Keratinocyte (primary cell): ENCODE measurements around the gene DIP2C. TPM values are rescaled to one million over a fixed set of nuclear protein-coding genes. Genes with fewer than 3 reads are reported as not detected.

Experiments
- DNase-seq: peaks from one replicate; pipeline ENCODE4 v3.0.0-alpha.2; 2011; ENCODE audit warnings: low read depth, missing footprints, low spot score
- FAIRE-seq: peaks from 2 replicates; lab custom pipeline; 2011; peaks lifted over from hg19 to GRCh38; lab: Jason Lieb, UNC
- H2AFZ ChIP-seq: 2 replicates; pipeline ENCODE4 v1.6.0; 2012; ENCODE audit warnings: low read length, control low read depth, inconsistent platforms; ENCODE audit not compliant: control insufficient read depth
- H3K27ac ChIP-seq: 2 replicates; pipeline ENCODE4 v1.5.1; 2011; ENCODE audit warnings: low read length; ENCODE audit not compliant: control insufficient read depth, insufficient read depth
- H3K27me3 ChIP-seq: 3 replicates; pipeline ENCODE4 v1.6.0; 2011; ENCODE audit warnings: low read length; ENCODE audit not compliant: control insufficient read depth, insufficient read depth; ENCODE audit errors: extremely low read depth
- H3K36me3 ChIP-seq, 2 experiments: 2 replicates in 1 of 2; 3 replicates in 1 of 2; pipeline ENCODE4 v1.5.1; 2011; ENCODE audit warnings: low read length in 2 of 2, mild to moderate bottlenecking in 1 of 2; ENCODE audit not compliant: control insufficient read depth in 2 of 2, insufficient read depth in 2 of 2; ENCODE audit errors: extremely low read depth in 1 of 2
- H3K4me1 ChIP-seq: 3 replicates; pipeline ENCODE4 v1.5.1; 2011; ENCODE audit warnings: low read length; ENCODE audit not compliant: control insufficient read depth, insufficient read depth; ENCODE audit errors: extremely low read depth
- H3K4me2 ChIP-seq: 3 replicates; pipeline ENCODE4 v1.6.0; 2011; ENCODE audit warnings: low read depth, low read length; ENCODE audit not compliant: control insufficient read depth, insufficient read depth; ENCODE audit errors: extremely low read depth
- H3K4me3 ChIP-seq, 3 experiments: fragments of 200-600 bp in 1 of 3; sonication (generic) in 1 of 3; 2 replicates in 2 of 3; 3 replicates in 1 of 3; pipeline ENCODE4 v1.5.1; 2011 to 2016; ENCODE audit warnings: low read length in 3 of 3, mild to moderate bottlenecking in 3 of 3, control low read depth in 2 of 3, inconsistent platforms in 1 of 3, low read depth in 1 of 3, mixed read lengths in 1 of 3, mixed run types in 1 of 3, moderate library complexity in 1 of 3; ENCODE audit not compliant: control insufficient read depth in 2 of 3, insufficient read depth in 2 of 3; ENCODE audit errors: extremely low read depth in 1 of 3
- H3K79me2 ChIP-seq: 2 replicates; pipeline ENCODE4 v1.6.0; 2012; ENCODE audit warnings: low read length; ENCODE audit not compliant: control insufficient read depth, insufficient read depth
- H3K9ac ChIP-seq: 3 replicates; pipeline ENCODE4 v1.6.0; 2011; ENCODE audit warnings: low read length; ENCODE audit not compliant: control insufficient read depth, insufficient read depth; ENCODE audit errors: extremely low read depth
- H3K9me1 ChIP-seq: 3 replicates; pipeline ENCODE4 v1.6.0; 2011; ENCODE audit warnings: low read length; ENCODE audit not compliant: control insufficient read depth, insufficient read depth; ENCODE audit errors: extremely low read depth
- H3K9me3 ChIP-seq: 2 replicates; pipeline ENCODE4 v1.5.1; 2012; ENCODE audit warnings: low read depth, low read length; ENCODE audit not compliant: control insufficient read depth
- H4K20me1 ChIP-seq: 3 replicates; pipeline ENCODE4 v1.6.0; 2011; ENCODE audit warnings: low read length; ENCODE audit not compliant: control insufficient read depth, insufficient read depth; ENCODE audit errors: extremely low read depth
- EZH2 ChIP-seq: IDR thresholded peaks from one replicate; pipeline ENCODE4 v1.6.1; 2012; ENCODE audit warnings: inconsistent platforms, mild to moderate bottlenecking, low read length, moderate library complexity
- dilution Hi-C: fragments of 300-500 bp; cut with MboI; formaldehyde crosslinking; loops from one replicate; pipeline ENCODE4 v1.7.0; 2020; ENCODE audit warnings: low sequenced_read_pairs; ENCODE audit not compliant: extremely low pct_ligation_motif_present
- polyA plus RNA-seq, 5 experiments: library from polyadenylated mRNA; depleted of rRNA in 3 of 5; stranded (reverse) in 3 of 5; stranded (forward) in 1 of 5; unstranded in 1 of 5; fragments of >200 nt; gene quantifications; 1 replicate in 1 of 5; 2 replicates in 3 of 5; 3 replicates in 1 of 5; pipeline versions ENCODE4 v1.2.1 to v1.2.3, GENCODE V29; 2011 to 2012; ENCODE audit warnings: missing spikeins in 2 of 5, low read depth in 1 of 5, low replicate concordance in 1 of 5
- TF ChIP-seq, protein P1 (sequence below), 3 experiments: IDR thresholded peaks in 1 of 3; conservative IDR thresholded peaks in 1 of 3; optimal IDR thresholded peaks in 1 of 3; 2 replicates in 2 of 3; 3 replicates in 1 of 3; pipeline versions ENCODE3 to v1.5.1; 2011; ENCODE audit warnings: low read length in 3 of 3, mild to moderate bottlenecking in 3 of 3, moderate library complexity in 2 of 3, control low read depth in 1 of 3, inconsistent platforms in 1 of 3; ENCODE audit not compliant: insufficient read depth in 2 of 3; ENCODE audit errors: extremely low read depth in 1 of 3

DIP2C gene
- polyA plus RNA-seq, 1 donor (not counting 4 experiments of a cell fraction or from before 2014, with no cell fraction given) = 1.3 TPM

DNA sequence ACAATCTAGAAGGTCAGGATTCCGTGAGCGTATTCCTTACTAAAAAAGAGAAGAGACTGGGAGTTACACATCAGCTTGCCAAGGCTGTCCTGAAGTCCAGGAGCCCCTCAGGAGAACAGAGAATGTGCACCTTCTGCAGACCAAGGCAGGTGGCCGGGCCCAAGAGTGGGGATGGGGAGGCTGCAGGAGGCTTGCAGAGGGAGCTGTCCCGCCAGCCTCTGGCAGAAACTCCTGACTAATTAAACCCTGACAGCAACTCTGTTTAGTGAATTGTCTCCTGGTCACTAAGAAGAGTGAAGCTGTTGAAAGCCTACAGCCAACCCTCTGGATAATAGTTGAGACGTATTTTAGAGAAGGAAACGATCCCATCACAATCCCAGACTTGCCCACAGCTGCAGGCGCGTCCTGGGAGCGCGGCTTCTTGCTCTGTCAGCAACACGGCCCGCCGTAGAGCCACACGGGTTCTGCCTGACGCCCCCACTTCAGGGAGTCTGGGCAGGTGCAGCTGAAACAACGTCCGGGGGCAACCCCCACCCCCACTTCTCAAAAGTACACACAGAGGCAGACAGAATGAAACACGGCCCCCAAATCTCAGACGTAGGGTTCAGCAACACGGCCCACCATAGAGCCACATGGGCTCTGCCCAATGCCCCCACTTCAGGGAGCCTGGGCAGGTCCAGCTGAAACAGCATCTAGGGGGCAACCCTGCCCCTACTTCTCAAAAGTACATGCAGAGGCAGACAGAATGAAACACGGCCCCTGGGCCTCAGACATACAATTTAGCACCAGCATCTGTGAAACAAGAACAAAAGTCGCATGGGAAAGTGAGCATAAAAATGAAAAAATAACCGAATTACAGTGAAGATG lies 45.2 kb downstream of the DIP2C start:
- Histone ChIP-seq H2AFZ (no peak overlapping the region), H3K9me1 (no peaks in the 10 kb centered on the region), H3K9ac (no peak overlapping the region), H4K20me1 (no peaks in the 10 kb centered on the region), H3K4me1 (no peaks in the 10 kb centered on the region), H3K36me3 (no peaks in the 10 kb centered on the region), H3K4me2 (no peak overlapping the region), H3K4me3 (no peak overlapping the region), H3K27ac (no peak overlapping the region), H3K9me3 (peaks cover 7% of the 10 kb centered on the region), H3K27me3 (no peaks in the 10 kb centered on the region), H3K79me2 (no peaks in the 10 kb centered on the region)
- TF ChIP-seq, protein P1, sequence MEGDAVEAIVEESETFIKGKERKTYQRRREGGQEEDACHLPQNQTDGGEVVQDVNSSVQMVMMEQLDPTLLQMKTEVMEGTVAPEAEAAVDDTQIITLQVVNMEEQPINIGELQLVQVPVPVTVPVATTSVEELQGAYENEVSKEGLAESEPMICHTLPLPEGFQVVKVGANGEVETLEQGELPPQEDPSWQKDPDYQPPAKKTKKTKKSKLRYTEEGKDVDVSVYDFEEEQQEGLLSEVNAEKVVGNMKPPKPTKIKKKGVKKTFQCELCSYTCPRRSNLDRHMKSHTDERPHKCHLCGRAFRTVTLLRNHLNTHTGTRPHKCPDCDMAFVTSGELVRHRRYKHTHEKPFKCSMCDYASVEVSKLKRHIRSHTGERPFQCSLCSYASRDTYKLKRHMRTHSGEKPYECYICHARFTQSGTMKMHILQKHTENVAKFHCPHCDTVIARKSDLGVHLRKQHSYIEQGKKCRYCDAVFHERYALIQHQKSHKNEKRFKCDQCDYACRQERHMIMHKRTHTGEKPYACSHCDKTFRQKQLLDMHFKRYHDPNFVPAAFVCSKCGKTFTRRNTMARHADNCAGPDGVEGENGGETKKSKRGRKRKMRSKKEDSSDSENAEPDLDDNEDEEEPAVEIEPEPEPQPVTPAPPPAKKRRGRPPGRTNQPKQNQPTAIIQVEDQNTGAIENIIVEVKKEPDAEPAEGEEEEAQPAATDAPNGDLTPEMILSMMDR (optimal IDR thresholded peaks at IDR 0.05 in 1 of 3, IDR thresholded peaks at IDR 0.05 in 1 of 3, conservative IDR thresholded peaks at IDR 0.05 in 1 of 3; ENCODE audit: extremely low read depth in 1 of 3, insufficient read depth in 2 of 3, low read length in 3 of 3) = no peak
- TF ChIP-seq EZH2 = no peak
- dilution Hi-C loops = no loop called here
- FAIRE-seq (no peak), DNase-seq (no peak)

DNA sequence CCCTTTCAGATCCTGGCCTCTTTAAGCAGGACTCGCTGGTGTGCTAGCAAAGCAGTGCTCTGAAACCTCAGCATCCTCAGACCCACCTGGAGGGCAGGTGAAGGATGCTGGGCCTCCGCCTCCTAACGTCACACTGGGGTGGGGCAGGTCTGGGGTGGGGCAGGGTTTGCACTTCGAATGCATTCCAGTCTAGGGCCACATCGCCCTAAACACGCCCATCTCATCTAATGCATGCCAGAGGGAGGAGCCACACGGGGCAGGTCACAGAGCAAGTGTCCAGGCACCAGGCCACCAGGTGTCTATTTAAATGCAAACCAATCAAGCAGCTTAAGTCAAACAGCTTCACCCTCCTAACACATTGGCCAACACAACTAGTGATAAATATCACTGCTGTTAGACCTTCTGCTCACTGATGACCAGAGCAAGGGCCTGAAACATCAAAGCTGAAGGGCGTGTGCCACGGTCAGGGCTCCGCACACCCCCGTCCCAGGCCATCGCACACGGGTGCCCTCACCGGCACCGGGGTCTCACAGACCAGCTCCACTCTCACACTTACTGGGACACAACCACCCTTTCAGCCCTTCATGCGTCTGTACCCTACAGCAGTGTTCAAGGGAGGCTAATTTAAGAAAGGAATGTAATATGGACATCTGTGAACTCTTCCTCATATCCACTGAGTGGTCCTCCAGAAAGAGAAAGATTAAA lies 47.1 kb downstream of the DIP2C start:
- no peak for FAIRE-seq
- DNase-seq = no peak
- no peak overlapping the region for H3K27ac ChIP-seq
- no peak overlapping the region for H3K9ac ChIP-seq
- H3K27me3 ChIP-seq = no peaks in the 10 kb centered on the region
- TF ChIP-seq, protein P1 (optimal IDR thresholded peaks at IDR 0.05 in 1 of 3, IDR thresholded peaks at IDR 0.05 in 1 of 3, conservative IDR thresholded peaks at IDR 0.05 in 1 of 3; ENCODE audit: extremely low read depth in 1 of 3, insufficient read depth in 2 of 3, low read length in 3 of 3) = no peak
- no peak for TF ChIP-seq EZH2
- dilution Hi-C loops = no loop called here
- peaks cover 2% of the 10 kb centered on the region for H3K9me3 ChIP-seq
- H3K4me1 ChIP-seq = no peaks in the 10 kb centered on the region
- H3K36me3 ChIP-seq = no peaks in the 10 kb centered on the region
- H3K9me1 ChIP-seq = no peaks in the 10 kb centered on the region
- no peaks in the 10 kb centered on the region for H4K20me1 ChIP-seq
- no peak overlapping the region for H2AFZ ChIP-seq
- H3K4me3 ChIP-seq = no peak overlapping the region
- H3K79me2 ChIP-seq = no peaks in the 10 kb centered on the region
- no peak overlapping the region for H3K4me2 ChIP-seq
